ENCODE measurements around the gene MRPS7. TPM values are rescaled to one million over a fixed set of nuclear protein-coding genes. Genes with fewer than 3 reads are reported as not detected.
"Not testable (repeated sequence)": the region's sequence is repeated elsewhere in the genome, so short reads cannot be mapped to it uniquely, and the experiment has no call there.

The MRPS7 gene
- total RNA-seq, 1 experiment from 2014 or later, result 101 TPM

- peak; percentile 54 for DNase-seq (ENCODE audit: low spot score)
Measured at GRCh38 chr17:75271233-75271954, 9.7 kb downstream of the MRPS7 start.

- DNase-seq (ENCODE audit: low spot score), result no peak
Measured at GRCh38 chr17:75271955-75272847, 10.5 kb downstream of the MRPS7 start.

- no peak for DNase-seq (ENCODE audit: low spot score)
Measured at GRCh38 chr17:75272848-75273184, 11.1 kb downstream of the MRPS7 start.

GRCh38 chr17:75273977-75274708 is 12.5 kb downstream of the MRPS7 start:
- DNase-seq (ENCODE audit: low spot score), result peak; percentile 46

GRCh38 chr17:75277664-75278071 is 16.0 kb downstream of the MRPS7 start:
- peak; percentile 66 for DNase-seq (ENCODE audit: low spot score)

GRCh38 chr17:75280189-75280588 is 18.5 kb downstream of the MRPS7 start:
- not testable (repeated sequence) for DNase-seq (ENCODE audit: low spot score)

GRCh38 chr17:75285123-75285522 is 23.4 kb downstream of the MRPS7 start:
- no peak for DNase-seq (ENCODE audit: low spot score)

- DNase-seq (ENCODE audit: low spot score), result no peak
Measured at GRCh38 chr17:75287221-75287620, 25.5 kb downstream of the MRPS7 start.

- DNase-seq (ENCODE audit: low spot score), result no peak
Measured at GRCh38 chr17:75288359-75288758, 26.7 kb downstream of the MRPS7 start.

GRCh38 chr17:75288770-75289114 is 27.1 kb downstream of the MRPS7 start:
- DNase-seq (ENCODE audit: low spot score), result peak; percentile 47

GRCh38 chr17:75289115-75289831 is 27.6 kb downstream of the MRPS7 start, which contains the start of gene SLC25A19:
SLC25A19 (minus strand) TSS chr17:75289433; CDS start chr17:75286764, 2,669 bp downstream.
- DNase-seq (ENCODE audit: low spot score), result peak; percentile 99

GRCh38 chr17:75289832-75290337 is 28.2 kb downstream of the MRPS7 start:
- DNase-seq (ENCODE audit: low spot score), result peak; percentile 43

GRCh38 chr17:75292810-75293448 is 31.2 kb downstream of the MRPS7 start:
- DNase-seq (ENCODE audit: low spot score), result not testable (repeated sequence)

GRCh38 chr17:75295201-75296158 is 33.8 kb downstream of the MRPS7 start:
- no peak for DNase-seq (ENCODE audit: low spot score)

- DNase-seq (ENCODE audit: low spot score), result no peak
Measured at GRCh38 chr17:75300280-75300679, 38.6 kb downstream of the MRPS7 start.

GRCh38 chr17:75301049-75301448 is 39.4 kb downstream of the MRPS7 start:
- DNase-seq (ENCODE audit: low spot score), result no peak

GRCh38 chr17:75301502-75302206 is 40.0 kb downstream of the MRPS7 start:
- DNase-seq (ENCODE audit: low spot score), result no peak

- no peak for DNase-seq (ENCODE audit: low spot score)
Measured at GRCh38 chr17:75307957-75308731, 46.5 kb downstream of the MRPS7 start.

Data from A172 (cell line).